B cell (primary cell): Measurements from ENCODE around the gene C1QTNF7. TPM values are rescaled to one million over a fixed set of nuclear protein-coding genes. Genes with fewer than 3 reads are reported as not detected.

Source experiments
- ATAC-seq: fragments of 200-7000 bp; cut with Tn5 transposase; one replicate; pipeline ENCODE4 v1.10.0; 2021; ENCODE audit warnings: low read depth, mild to moderate bottlenecking, moderate number of reproducible peaks, moderate library complexity
- CTCF ChIA-PET: fragments of 350-600 bp; sonication (Branson Sonifier 250); formaldehyde crosslinking; loops from one replicate; lab custom pipeline; 2021; ENCODE audit warnings: antibody characterized with exemption, inconsistent platforms; lab: Charles Lee
- POLR2A ChIA-PET: fragments of 350-600 bp; sonication (Branson Sonifier 250); formaldehyde crosslinking; loops from one replicate; lab custom pipeline; 2021; ENCODE audit warnings: antibody characterized with exemption; lab: Charles Lee
- DNase-seq: peaks from one replicate; pipeline ENCODE4 v3.0.0; 2013
- H2AFZ ChIP-seq: 2 replicates; pipeline ENCODE4 v1.6.1; 2012; ENCODE audit warnings: mild to moderate bottlenecking, low read depth, low read length; ENCODE audit not compliant: insufficient read depth, poor library complexity, severe bottlenecking
- H3K27ac ChIP-seq, 2 donors: 1 replicate in 1 of 2; 2 replicates in 1 of 2; pipeline ENCODE4 v1.5.1; 2012 to 2013; ENCODE audit warnings: low read length in 2 of 2, mild to moderate bottlenecking in 2 of 2, moderate library complexity in 1 of 2
- H3K27me3 ChIP-seq, 4 experiments: fragments of 200-600 bp in 1 of 4; sonication (generic) in 1 of 4; replicated peaks in 1 of 4; 1 replicate in 2 of 4; 2 replicates in 2 of 4; pipeline versions ENCODE4 v1.6.1 to v1.7.0; 2013 to 2016; ENCODE audit warnings: low read length in 3 of 4, mild to moderate bottlenecking in 2 of 4, mixed read lengths in 1 of 4, moderate library complexity in 1 of 4; ENCODE audit not compliant: insufficient read depth in 4 of 4, control insufficient read depth in 3 of 4; ENCODE audit errors: control extremely low read depth in 1 of 4
- H3K36me3 ChIP-seq, 2 experiments: replicated peaks in 1 of 2; 1 replicate in 1 of 2; 2 replicates in 1 of 2; pipeline versions ENCODE4 v1.6.1 to v1.7.1; 2013; ENCODE audit warnings: low read length in 1 of 2; ENCODE audit not compliant: insufficient read depth in 2 of 2, control insufficient read depth in 1 of 2; ENCODE audit errors: control extremely low read depth in 1 of 2, extremely low read depth in 1 of 2
- H3K4me1 ChIP-seq, 2 donors: fragments of 200-600 bp in 1 of 2; sonication (generic) in 1 of 2; 1 replicate in 1 of 2; 2 replicates in 1 of 2; pipeline versions ENCODE4 v1.5.1 to v1.6.1; 2013 to 2017; ENCODE audit warnings: low read length in 2 of 2; ENCODE audit not compliant: control insufficient read depth in 2 of 2, insufficient read depth in 2 of 2
- H3K4me2 ChIP-seq: replicated peaks from 2 replicates; pipeline ENCODE3; 2012; ENCODE audit warnings: mild to moderate bottlenecking, low read depth, low read length; ENCODE audit not compliant: poor library complexity, severe bottlenecking
- H3K4me3 ChIP-seq, 5 experiments: fragments of 200-600 bp in 1 of 5; sonication (generic) in 1 of 5; 1 replicate in 3 of 5; 2 replicates in 2 of 5; pipeline versions ENCODE4 v1.5.1 to v1.7.0; 2011 to 2016; ENCODE audit warnings: low read length in 4 of 5, mild to moderate bottlenecking in 4 of 5, low read depth in 2 of 5, control low read depth in 1 of 5, moderate library complexity in 1 of 5; ENCODE audit not compliant: insufficient read depth in 1 of 5; ENCODE audit errors: control extremely low read depth in 1 of 5, extremely low read depth in 1 of 5
- H3K79me2 ChIP-seq: fragments of 200-600 bp; sonication (generic); one replicate; pipeline ENCODE4 v1.6.0; 2016; ENCODE audit warnings: low read length; ENCODE audit not compliant: control insufficient read depth, insufficient read depth
- H3K9ac ChIP-seq: fragments of 200-600 bp; sonication (generic); 2 replicates; pipeline ENCODE4 v1.6.1; 2017; ENCODE audit warnings: mild to moderate bottlenecking, low read length, moderate library complexity
- H3K9me3 ChIP-seq, 3 donors: one replicate each; pipeline versions ENCODE4 v1.6.1 to v1.7.1; 2013; ENCODE audit warnings: low read length in 2 of 3; ENCODE audit not compliant: control insufficient read depth in 2 of 3, insufficient read depth in 1 of 3; ENCODE audit errors: control extremely low read depth in 1 of 3
- H4K20me1 ChIP-seq: 2 replicates; pipeline ENCODE4 v1.6.0; 2012; ENCODE audit warnings: mild to moderate bottlenecking, low read length; ENCODE audit not compliant: insufficient read depth, control insufficient read depth, poor library complexity, severe bottlenecking
- H3K27ac Mint-ChIP-seq: one replicate; pipeline ENCODE4 v1.8.0; 2021; ENCODE audit warnings: mixed read lengths
- H3K27me3 Mint-ChIP-seq: one replicate; pipeline ENCODE4 v1.8.0; 2021; ENCODE audit warnings: mixed read lengths
- H3K4me1 Mint-ChIP-seq: one replicate; pipeline ENCODE4 v1.8.0; 2021; ENCODE audit warnings: mixed read lengths
- H3K4me3 Mint-ChIP-seq: one replicate; pipeline ENCODE4 v1.8.0; 2021; ENCODE audit warnings: mixed read lengths
- H3K9me3 Mint-ChIP-seq: one replicate; pipeline ENCODE4 v1.8.0; 2022; ENCODE audit warnings: mixed read lengths; ENCODE audit not compliant: insufficient read depth
- EZH2 ChIP-seq: IDR thresholded peaks from 2 replicates; pipeline ENCODE4 v1.6.1; 2012; ENCODE audit warnings: borderline replicate concordance, low read depth, mild to moderate bottlenecking, moderate library complexity, low read length; ENCODE audit not compliant: insufficient read depth, poor library complexity, severe bottlenecking
- WGBS: methylation state at CpG from one replicate; pipeline ENCODE4 v1.1.5; 2013; ENCODE audit warnings: missing lambda C conversion rate; ENCODE audit not compliant: insufficient coverage; 5-methylcytosine and 5-hydroxymethylcytosine counted together
- intact Hi-C: fragments of 100-400 bp; cut with micrococcal nuclease; formaldehyde crosslinking; loops from one replicate; pipeline ENCODE4 v1.10.0; 2022
- polyA plus RNA-seq: library from polyadenylated mRNA; depleted of rRNA; stranded (reverse); fragments of >200 nt; gene quantifications from 2 replicates; pipeline ENCODE4 v1.2.3, GENCODE V29; 2012
- total RNA-seq, 2 donors: library from RNA; stranded (reverse); fragments of 120-200 nt in 1 of 2; gene quantifications; 1 replicate in 1 of 2; 2 replicates in 1 of 2; pipeline versions ENCODE4 v1.2.3 to v1.2.4, GENCODE V29; 2013 to 2022
- TF ChIP-seq, protein P1 (sequence below): fragments of 200-600 bp; IDR thresholded peaks from one replicate; pipeline ENCODE4 v1.8.0; 2022; ENCODE audit warnings: antibody characterized with exemption, mild to moderate bottlenecking

The C1QTNF7 gene
- total and polyA plus RNA-seq, 2 donors (not counting 1 experiment from before 2014, with no cell fraction given): not detected

DNA sequence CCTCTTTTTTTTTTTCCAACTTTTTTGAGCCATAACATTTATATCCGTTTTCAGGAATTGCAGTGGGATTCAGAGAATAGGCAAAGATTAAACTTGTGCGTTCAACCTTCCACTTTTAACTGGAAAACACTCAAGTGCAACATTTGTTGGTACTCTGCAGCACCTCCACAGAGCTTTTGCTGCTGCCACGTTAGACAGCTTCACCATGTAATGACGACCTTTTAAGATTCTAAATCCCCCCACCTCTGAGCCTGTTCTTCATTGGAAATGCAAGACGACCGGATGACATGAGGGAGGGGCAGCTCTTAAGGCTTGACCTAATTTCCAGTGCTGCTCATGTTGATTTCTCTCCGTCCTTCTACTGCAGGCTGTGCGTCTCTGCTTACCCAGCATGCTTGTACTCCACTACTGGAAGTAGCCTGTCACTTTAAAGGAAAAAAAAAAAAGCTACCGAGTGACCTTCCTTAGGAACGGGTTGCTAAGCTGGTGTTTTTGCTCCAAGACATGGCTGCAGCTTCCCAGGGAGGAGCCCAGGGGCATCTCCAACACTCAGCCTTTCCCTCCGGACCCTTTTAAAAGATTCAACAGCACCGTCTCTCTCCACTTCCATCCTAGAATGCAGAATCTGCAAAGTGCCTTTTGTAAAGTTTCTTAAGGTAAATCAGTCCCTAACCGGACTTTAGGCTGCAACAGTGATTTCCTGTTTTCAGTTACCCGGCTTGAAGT, 41.7 kb downstream of the C1QTNF7 start, which contains the start of gene CC2D2A:
CC2D2A (plus strand) TSS at position 481 of the 726 bp plus-strand sequence. CDS start 6,051 bp downstream, outside the sequence.
- DNase-seq: no peak
- Mint-ChIP-seq H3K4me3 (peak within 1 kb of the TSS; percentile 51), H3K9me3 (no peaks in the 10 kb centered on the region), H3K4me1 (peaks cover 9% of the 10 kb centered on the region), H3K27me3 (peaks cover 27% of the 10 kb centered on the region), H3K27ac (no peak within 1 kb of the TSS)
- peak within 1 kb of the TSS; percentile 7 for H3K9ac ChIP-seq
- ATAC-seq: no peak
- H2AFZ ChIP-seq: peak within 1 kb of the TSS; percentile 17
- ChIA-PET CTCF (interaction anchor here (0.6 to 2.4 kb wide), 2 partner anchors 9 to 12 kb away, joined by 6 to 22 read pairs; no protein-coding TSS in a partner anchor), POLR2A (interaction anchor here (0.6 kb wide), 1 partner anchor 12 kb away, joined by 3 read pairs; no protein-coding TSS in a partner anchor)
- WGBS: 23% methylated on average over 12 of the region's 14 CpGs
- H3K27me3 ChIP-seq: peaks cover 0 to 9% (median 2%) of the 10 kb centered on the region in 4 experiments
- intact Hi-C loops: no loop called here
- no peak within 1 kb of the TSS for H3K27ac ChIP-seq
- no peaks in the 10 kb centered on the region for H3K79me2 ChIP-seq
- no peak for TF ChIP-seq EZH2
- TF ChIP-seq, protein P1, sequence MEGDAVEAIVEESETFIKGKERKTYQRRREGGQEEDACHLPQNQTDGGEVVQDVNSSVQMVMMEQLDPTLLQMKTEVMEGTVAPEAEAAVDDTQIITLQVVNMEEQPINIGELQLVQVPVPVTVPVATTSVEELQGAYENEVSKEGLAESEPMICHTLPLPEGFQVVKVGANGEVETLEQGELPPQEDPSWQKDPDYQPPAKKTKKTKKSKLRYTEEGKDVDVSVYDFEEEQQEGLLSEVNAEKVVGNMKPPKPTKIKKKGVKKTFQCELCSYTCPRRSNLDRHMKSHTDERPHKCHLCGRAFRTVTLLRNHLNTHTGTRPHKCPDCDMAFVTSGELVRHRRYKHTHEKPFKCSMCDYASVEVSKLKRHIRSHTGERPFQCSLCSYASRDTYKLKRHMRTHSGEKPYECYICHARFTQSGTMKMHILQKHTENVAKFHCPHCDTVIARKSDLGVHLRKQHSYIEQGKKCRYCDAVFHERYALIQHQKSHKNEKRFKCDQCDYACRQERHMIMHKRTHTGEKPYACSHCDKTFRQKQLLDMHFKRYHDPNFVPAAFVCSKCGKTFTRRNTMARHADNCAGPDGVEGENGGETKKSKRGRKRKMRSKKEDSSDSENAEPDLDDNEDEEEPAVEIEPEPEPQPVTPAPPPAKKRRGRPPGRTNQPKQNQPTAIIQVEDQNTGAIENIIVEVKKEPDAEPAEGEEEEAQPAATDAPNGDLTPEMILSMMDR: no peak
- peak within 1 kb of the TSS in 4 of 5 experiments; percentile 5 to 19 (median 18) for H3K4me3 ChIP-seq
- H4K20me1 ChIP-seq: no peaks in the 10 kb centered on the region
- H3K36me3 ChIP-seq: no peaks in the 10 kb centered on the region
- H3K9me3 ChIP-seq: no peaks in the 10 kb centered on the region
- peaks cover 10 to 11% of the 10 kb centered on the region in 2 donors for H3K4me1 ChIP-seq
- peak within 1 kb of the TSS; percentile 47 for H3K4me2 ChIP-seq

DNA sequence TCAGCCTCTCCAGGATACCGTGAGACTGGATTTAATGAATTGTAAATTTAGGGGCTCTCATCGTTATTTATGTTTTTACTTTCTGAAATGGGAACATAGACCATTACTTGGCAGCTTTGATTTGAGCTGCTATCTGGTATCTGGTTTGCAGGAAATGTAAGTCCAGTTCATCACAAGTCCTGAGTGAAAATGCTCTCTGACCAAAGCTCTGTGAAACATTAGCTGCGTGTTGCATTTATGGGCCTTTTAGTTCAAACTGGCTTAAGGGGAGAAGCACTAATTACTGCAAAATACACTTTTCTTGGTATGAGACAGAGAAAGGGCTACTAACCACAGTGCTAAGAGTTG, 42.3 kb downstream of the C1QTNF7 start:
- intact Hi-C loops: no loop called here
- peak overlapping the region; percentile 17 for H2AFZ ChIP-seq
- no peaks in the 10 kb centered on the region for H3K36me3 ChIP-seq
- H3K4me3 ChIP-seq: peak overlapping the region in 1 of 5 experiments; percentile 19
- Mint-ChIP-seq H3K4me1 (peaks cover 9% of the 10 kb centered on the region), H3K9me3 (no peaks in the 10 kb centered on the region), H3K27ac (no peak overlapping the region), H3K4me3 (peak overlapping the region; percentile 51), H3K27me3 (peaks cover 23% of the 10 kb centered on the region)
- no peaks in the 10 kb centered on the region for H3K79me2 ChIP-seq
- peaks cover 10 to 11% of the 10 kb centered on the region in 2 donors for H3K4me1 ChIP-seq
- TF ChIP-seq, protein P1: no peak
- TF ChIP-seq EZH2: no peak
- H3K9ac ChIP-seq: peak overlapping the region; percentile 7
- 10% methylated on average over 2 of the region's 3 CpGs for WGBS
- no peaks in the 10 kb centered on the region for H3K9me3 ChIP-seq
- ChIA-PET POLR2A (interaction anchor here (0.6 kb wide), 1 partner anchor 13 kb away, joined by 3 read pairs; no protein-coding TSS in a partner anchor), CTCF (interaction anchor here (1.1 to 2.4 kb wide), 2 partner anchors 8 to 12 kb away, joined by 5 to 22 read pairs; no protein-coding TSS in a partner anchor)
- peaks cover 0 to 9% (median 2%) of the 10 kb centered on the region in 4 experiments for H3K27me3 ChIP-seq
- H4K20me1 ChIP-seq: no peaks in the 10 kb centered on the region
- no peak overlapping the region for H3K27ac ChIP-seq
- ATAC-seq (no peak), DNase-seq (no peak)
- H3K4me2 ChIP-seq: peak overlapping the region; percentile 47
